A549 treated with RU486 at 1 μM for 4 hours (cell line): ENCODE results near the gene MKRN3. TPM values are rescaled to one million over a fixed set of nuclear protein-coding genes. Genes with fewer than 3 reads are reported as not detected.

Source experiments
- total RNA-seq: library from RNA; stranded (reverse); fragments of 200-300 nt; extraction: Qiagen RNA extraction; gene quantifications from 5 replicates; pipeline ENCODE4 v1.2.3, GENCODE V29; 2022; ENCODE audit warnings: low read depth

Gene MKRN3
- total RNA-seq: 1.1 to 3.3 TPM (median 2.3 TPM) in 5 replicates

DNA sequence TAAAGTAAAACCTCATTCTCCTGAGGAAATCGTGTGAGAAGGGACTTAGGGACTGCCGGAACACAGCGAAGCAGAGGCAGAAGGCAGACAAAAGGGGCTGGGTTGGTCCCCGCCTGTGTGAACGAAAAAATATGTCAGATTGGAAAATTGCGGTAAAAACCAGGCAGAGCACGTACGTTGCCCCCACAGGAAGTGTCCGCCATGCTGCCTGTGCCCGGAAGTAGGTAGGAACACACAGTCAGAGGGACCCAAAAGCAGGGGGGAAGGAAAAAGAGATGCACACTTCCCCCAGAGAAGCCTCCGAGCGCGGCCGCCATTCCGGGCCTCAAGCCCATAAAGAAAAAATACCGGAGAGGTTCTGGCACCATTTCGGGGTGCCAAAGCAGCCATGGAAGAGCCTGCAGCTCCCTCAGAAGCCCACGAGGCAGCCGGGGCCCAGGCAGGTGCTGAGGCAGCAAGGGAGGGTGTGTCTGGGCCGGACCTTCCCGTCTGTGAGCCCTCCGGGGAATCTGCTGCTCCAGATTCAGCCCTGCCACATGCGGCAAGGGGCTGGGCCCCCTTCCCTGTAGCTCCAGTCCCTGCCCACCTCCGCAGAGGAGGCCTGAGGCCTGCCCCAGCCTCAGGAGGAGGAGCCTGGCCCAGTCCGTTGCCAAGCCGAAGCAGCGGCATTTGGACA is at the start of gene MKRN3:
MKRN3 (plus strand) TSS at position 280 of the 676 bp plus-strand sequence; CDS start at position 389, 109 bp downstream.

Other genes with a start within 250 kb of the MKRN3 start
- gene GOLGA6L26, start 231.5 kb upstream of the MKRN3 start, total RNA-seq: not detected in 5 replicates
- gene GOLGA8S, start 210.9 kb upstream of the MKRN3 start, total RNA-seq: 0.09 to 0.16 TPM (median 0.14 TPM) in 5 replicates
- not detected in 5 replicates for gene GOLGA6L2, start 118.4 kb upstream of the MKRN3 start, total RNA-seq
- not detected in 5 replicates for gene MAGEL2, start 82.2 kb downstream of the MKRN3 start, total RNA-seq
- gene NDN, start 121.6 kb downstream of the MKRN3 start, total RNA-seq: 0.09 to 0.11 TPM in 2 of 5 replicates, not detected in the others